ENCODE measurements around the gene ATPAF2.

Gene ATPAF2

GRCh38 chr17:17979778-17980177 is 59.2 kb downstream of the ATPAF2 start:
- TF ChIP-seq TEAD4 (IDR thresholded peaks at IDR 0.05), result no peak
- TF ChIP-seq MAX (IDR thresholded peaks at IDR 0.05), result no peak
- TF ChIP-seq USF1 (IDR thresholded peaks at IDR 0.05), result no peak
- no peak for TF ChIP-seq EP300 (IDR thresholded peaks at IDR 0.05; ENCODE audit: borderline replicate concordance)
- TF ChIP-seq ZBTB7A (IDR thresholded peaks at IDR 0.05; ENCODE audit: low read depth), result no peak
- no peak for TF ChIP-seq NFIC (IDR thresholded peaks at IDR 0.05)
- TF ChIP-seq REST (IDR thresholded peaks at IDR 0.05; ENCODE audit: low read depth), result no peak
- TF ChIP-seq FOXM1 (IDR thresholded peaks at IDR 0.05; ENCODE audit: borderline replicate concordance, low read depth), result no peak
- TF ChIP-seq YY1 (IDR thresholded peaks at IDR 0.05; ENCODE audit: low read depth), result no peak
- no peak for TF ChIP-seq CREB1 (IDR thresholded peaks at IDR 0.05; ENCODE audit: low read depth)
- TF ChIP-seq TCF12 (IDR thresholded peaks at IDR 0.05; ENCODE audit: low read depth), result no peak
- TF ChIP-seq TAF1 (IDR thresholded peaks at IDR 0.05; ENCODE audit: low read depth), result no peak
- TF ChIP-seq RAD21 (IDR thresholded peaks at IDR 0.05; ENCODE audit: low read depth), result no peak
- no peak for TF ChIP-seq EGR1 (IDR thresholded peaks at IDR 0.05)

GRCh38 chr17:17978481-17979424 is 60.2 kb downstream of the ATPAF2 start:
- no peak for TF ChIP-seq TCF12 (IDR thresholded peaks at IDR 0.05; ENCODE audit: low read depth)
- TF ChIP-seq TEAD4 (IDR thresholded peaks at IDR 0.05), result no peak
- no peak for TF ChIP-seq CEBPB (IDR thresholded peaks at IDR 0.05)
- no peak for TF ChIP-seq TAF1 (IDR thresholded peaks at IDR 0.05; ENCODE audit: low read depth)
- no peak for TF ChIP-seq CREB1 (IDR thresholded peaks at IDR 0.05; ENCODE audit: low read depth)
- TF ChIP-seq YY1 (IDR thresholded peaks at IDR 0.05; ENCODE audit: low read depth), result no peak
- no peak for TF ChIP-seq RAD21 (IDR thresholded peaks at IDR 0.05; ENCODE audit: low read depth)
- no peak for TF ChIP-seq REST (IDR thresholded peaks at IDR 0.05; ENCODE audit: low read depth)
- no peak for TF ChIP-seq EP300 (IDR thresholded peaks at IDR 0.05; ENCODE audit: borderline replicate concordance)
- no peak for TF ChIP-seq FOXM1 (IDR thresholded peaks at IDR 0.05; ENCODE audit: borderline replicate concordance, low read depth)
- no peak for TF ChIP-seq USF1 (IDR thresholded peaks at IDR 0.05)

GRCh38 chr17:17976931-17977570 is 61.9 kb downstream of the ATPAF2 start:
- TF ChIP-seq FOXM1 (IDR thresholded peaks at IDR 0.05; ENCODE audit: borderline replicate concordance, low read depth) (no peak), REST (IDR thresholded peaks at IDR 0.05; ENCODE audit: low read depth) (no peak), RAD21 (IDR thresholded peaks at IDR 0.05; ENCODE audit: low read depth) (no peak), NFIC (IDR thresholded peaks at IDR 0.05) (no peak), CREB1 (IDR thresholded peaks at IDR 0.05; ENCODE audit: low read depth) (no peak), YY1 (IDR thresholded peaks at IDR 0.05; ENCODE audit: low read depth) (no peak), TAF1 (IDR thresholded peaks at IDR 0.05; ENCODE audit: low read depth) (no peak), CEBPB (IDR thresholded peaks at IDR 0.05) (no peak), TEAD4 (IDR thresholded peaks at IDR 0.05) (no peak), EP300 (IDR thresholded peaks at IDR 0.05; ENCODE audit: borderline replicate concordance) (no peak), EGR1 (IDR thresholded peaks at IDR 0.05) (no peak), MAX (IDR thresholded peaks at IDR 0.05) (no peak), USF1 (IDR thresholded peaks at IDR 0.05) (no peak), ZBTB7A (IDR thresholded peaks at IDR 0.05; ENCODE audit: low read depth) (no peak)
